Neuronal stem cell (in vitro differentiated cells): ENCODE results near the gene NXPH2.

Source experiments
- DNase-seq: peaks from one replicate; pipeline ENCODE4 v3.0.0-alpha.2; 2013; ENCODE audit warnings: low spot score
- H2AFZ ChIP-seq: one replicate; pipeline ENCODE4 v1.6.1; 2013; ENCODE audit warnings: mild to moderate bottlenecking, low read length, inconsistent platforms
- H2AK5ac ChIP-seq: 2 replicates; pipeline ENCODE4 v1.6.1; 2013; ENCODE audit warnings: low read depth, mild to moderate bottlenecking, inconsistent platforms, low read length, moderate library complexity, mixed read lengths
- H2BK120ac ChIP-seq: 2 replicates; pipeline ENCODE4 v1.6.1; 2013; ENCODE audit warnings: low read depth, mild to moderate bottlenecking, inconsistent platforms, low read length, moderate library complexity, mixed read lengths
- H2BK12ac ChIP-seq: one replicate; pipeline ENCODE4 v1.6.1; 2013; ENCODE audit warnings: low read length, inconsistent platforms
- H2BK15ac ChIP-seq: 2 replicates; pipeline ENCODE4 v1.6.1; 2013; ENCODE audit warnings: mild to moderate bottlenecking, low read length, inconsistent platforms, mixed read lengths
- H2BK5ac ChIP-seq: one replicate; pipeline ENCODE4 v1.6.1; 2013; ENCODE audit warnings: inconsistent platforms, mild to moderate bottlenecking, low read length, moderate library complexity
- H3K14ac ChIP-seq: one replicate; pipeline ENCODE4 v1.6.1; 2013; ENCODE audit warnings: low read length, inconsistent platforms
- H3K18ac ChIP-seq: 2 replicates; pipeline ENCODE4 v1.6.1; 2013; ENCODE audit warnings: low read length, inconsistent platforms
- H3K23ac ChIP-seq: 2 replicates; pipeline ENCODE4 v1.6.1; 2013; ENCODE audit warnings: low read depth, mild to moderate bottlenecking, mixed read lengths, low read length, inconsistent platforms; ENCODE audit not compliant: poor library complexity
- H3K27ac ChIP-seq: replicated peaks from 3 replicates; pipeline ENCODE4 v1.5.1; 2013; ENCODE audit warnings: low read length, inconsistent platforms
- H3K27me3 ChIP-seq, 3 experiments: 2 replicates each; pipeline ENCODE4 v1.6.1; 2013; ENCODE audit warnings: low read length in 3 of 3, mild to moderate bottlenecking in 2 of 3, inconsistent platforms in 1 of 3, low read depth in 1 of 3, mixed read lengths in 1 of 3, moderate library complexity in 1 of 3; ENCODE audit not compliant: control insufficient read depth in 3 of 3, insufficient read depth in 3 of 3
- H3K36me3 ChIP-seq, 2 donors: replicated peaks in 1 of 2; 2 replicates each; pipeline ENCODE4 v1.6.1; 2013; ENCODE audit warnings: low read length in 2 of 2; ENCODE audit not compliant: control insufficient read depth in 2 of 2, insufficient read depth in 2 of 2
- H3K4ac ChIP-seq: 2 replicates; pipeline ENCODE4 v1.6.1; 2013; ENCODE audit warnings: inconsistent platforms, mild to moderate bottlenecking, low read length, moderate library complexity
- H3K4me1 ChIP-seq, 2 donors: 1 replicate in 1 of 2; 2 replicates in 1 of 2; pipeline ENCODE4 v1.6.1; 2013; ENCODE audit warnings: low read length in 2 of 2, low read depth in 1 of 2; ENCODE audit not compliant: control insufficient read depth in 2 of 2, insufficient read depth in 1 of 2
- H3K4me2 ChIP-seq: one replicate; pipeline ENCODE4 v1.6.1; 2013; ENCODE audit warnings: mild to moderate bottlenecking, low read length, inconsistent platforms; ENCODE audit not compliant: insufficient read depth, poor library complexity, severe bottlenecking
- H3K4me3 ChIP-seq, 2 donors: 2 replicates each; pipeline ENCODE4 v1.5.1; 2013; ENCODE audit warnings: low read length in 2 of 2, mild to moderate bottlenecking in 2 of 2, inconsistent platforms in 1 of 2, moderate library complexity in 1 of 2
- H3K79me1 ChIP-seq: one replicate; pipeline ENCODE4 v1.6.1; 2013; ENCODE audit warnings: low read depth, mild to moderate bottlenecking, inconsistent platforms, low read length, moderate library complexity
- H3K9ac ChIP-seq: one replicate; pipeline ENCODE4 v1.6.1; 2013; ENCODE audit warnings: mild to moderate bottlenecking, low read depth, low read length, inconsistent platforms; ENCODE audit not compliant: poor library complexity
- H3K9me3 ChIP-seq, 2 donors: replicated peaks in 1 of 2; 2 replicates each; pipeline versions ENCODE3 to v1.6.1; 2013; ENCODE audit warnings: low read length in 2 of 2, mild to moderate bottlenecking in 2 of 2, inconsistent platforms in 1 of 2, low read depth in 1 of 2, mixed read lengths in 1 of 2, moderate library complexity in 1 of 2; ENCODE audit not compliant: control insufficient read depth in 2 of 2, insufficient read depth in 1 of 2
- H4K8ac ChIP-seq: one replicate; pipeline ENCODE4 v1.6.1; 2013; ENCODE audit warnings: low read depth, mild to moderate bottlenecking, inconsistent platforms, low read length, moderate library complexity
- H4K91ac ChIP-seq: one replicate; pipeline ENCODE4 v1.6.1; 2013; ENCODE audit warnings: low read length, low read depth, mild to moderate bottlenecking, inconsistent platforms; ENCODE audit not compliant: poor library complexity
- WGBS, 2 donors: extraction: QIAGEN DNeasy Blood & Tissue Kit; methylation state at CpG; one replicate each; pipeline ENCODE4 v1.1.7; 2013; ENCODE audit warnings: missing lambda C conversion rate in 2 of 2, mixed read lengths in 1 of 2; ENCODE audit not compliant: insufficient read length in 2 of 2, insufficient replicate concordance in 1 of 2; ENCODE audit errors: extremely low coverage in 2 of 2; 5-methylcytosine and 5-hydroxymethylcytosine counted together

The NXPH2 gene

DNA sequence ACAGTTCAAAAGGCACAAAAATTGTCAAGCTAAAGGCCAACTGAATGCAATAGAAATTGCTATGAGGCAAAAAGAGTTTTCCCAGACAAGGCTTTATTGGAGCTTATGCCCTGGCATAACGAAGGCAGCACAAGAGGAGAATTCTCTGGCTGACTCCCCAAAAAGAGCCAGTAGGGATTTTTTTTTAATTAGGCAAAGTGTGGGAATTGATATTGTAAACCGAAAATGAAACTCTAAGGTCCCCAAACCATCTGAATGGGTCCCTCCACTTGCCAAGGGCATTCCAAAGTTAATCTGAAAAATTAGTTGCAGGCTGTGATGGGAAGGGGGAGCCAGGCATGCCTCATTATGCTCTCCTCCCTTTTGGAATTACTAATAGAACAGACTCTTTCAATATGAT, 159.8 kb downstream of the NXPH2 start:
- WGBS, 2 donors = no CpG with 5 or more reads among the region's 2 CpGs
- Histone ChIP-seq H3K27ac (no peak overlapping the region), H3K9ac (no peak overlapping the region), H2BK120ac (no peak overlapping the region), H3K23ac (no peak overlapping the region), H3K27me3 (peaks cover 0 to 8% (median 0%) of the 10 kb centered on the region in 3 experiments), H2AK5ac (no peak overlapping the region), H2BK5ac (no peak overlapping the region), H3K4me3 (no peak overlapping the region), H2BK12ac (no peak overlapping the region), H2AFZ (no peak overlapping the region), H3K14ac (no peak overlapping the region), H3K4ac (no peak overlapping the region), H3K4me1 (peaks cover 0 to 8% of the 10 kb centered on the region in 2 donors), H3K4me2 (no peak overlapping the region), H2BK15ac (no peak overlapping the region), H3K36me3 (no peaks in the 10 kb centered on the region), H3K9me3 (no peaks in the 10 kb centered on the region), H3K18ac (no peak overlapping the region), H3K79me1 (no peaks in the 10 kb centered on the region), H4K91ac (no peak overlapping the region), H4K8ac (no peak overlapping the region)
- no peak for DNase-seq
